NOMO-1 (cell line): Measurements from ENCODE around the gene SUGCT.
A peak's percentile ranks its signal among the peaks of the same experiment; 100 is the strongest.

Experiments
- DNase-seq, 2 experiments: peaks; one replicate each; lab custom pipeline; 2025; ENCODE audit not compliant: unreplicated experiment in 2 of 2; lab: John Stamatoyannopoulos, UW

The SUGCT gene

GRCh38 chr7:40549372-40550039 is 414.7 kb downstream of the SUGCT start:
- DNase-seq = no peak

- peak; percentile 80 to 98 for DNase-seq
These were observed 417.1 kb downstream of the SUGCT start for GRCh38 chr7:40551685-40552576.

- DNase-seq = no peak
These were observed 425.9 kb downstream of the SUGCT start for GRCh38 chr7:40560672-40561071.

GRCh38 chr7:40566879-40567278 is 432.1 kb downstream of the SUGCT start:
- DNase-seq = no peak

- no peak for DNase-seq
These were observed 434.5 kb downstream of the SUGCT start for GRCh38 chr7:40569326-40569725.

- peak in 1 of 2 experiments; percentile 16 for DNase-seq
These were observed 435.4 kb downstream of the SUGCT start for GRCh38 chr7:40570223-40570622.

- DNase-seq = no peak
These were observed 437.0 kb downstream of the SUGCT start for GRCh38 chr7:40571796-40572195.

GRCh38 chr7:40572810-40573465 is 438.1 kb downstream of the SUGCT start:
- DNase-seq = no peak

GRCh38 chr7:40579401-40579800 is 444.6 kb downstream of the SUGCT start:
- no peak for DNase-seq

- DNase-seq = no peak
These were observed 446.0 kb downstream of the SUGCT start for GRCh38 chr7:40580776-40581175.

GRCh38 chr7:40582539-40582938 is 447.7 kb downstream of the SUGCT start:
- peak; percentile 53 to 74 for DNase-seq

GRCh38 chr7:40583667-40584444 is 449.1 kb downstream of the SUGCT start:
- DNase-seq = no peak

- DNase-seq = peak; percentile 15 to 64
These were observed 450.0 kb downstream of the SUGCT start for GRCh38 chr7:40584667-40585433.

- DNase-seq = peak; percentile 14 to 83
These were observed 451.4 kb downstream of the SUGCT start for GRCh38 chr7:40586197-40586596.

GRCh38 chr7:40587419-40587818 is 452.6 kb downstream of the SUGCT start:
- DNase-seq = peak in 1 of 2 experiments; percentile 56

- no peak for DNase-seq
These were observed 460.3 kb downstream of the SUGCT start for GRCh38 chr7:40595129-40595528.

GRCh38 chr7:40595832-40596231 is 461.0 kb downstream of the SUGCT start:
- DNase-seq = no peak

- DNase-seq = no peak
These were observed 462.7 kb downstream of the SUGCT start for GRCh38 chr7:40597517-40597916.

GRCh38 chr7:40598915-40599314 is 464.1 kb downstream of the SUGCT start:
- DNase-seq = peak; percentile 67 to 74

GRCh38 chr7:40599836-40600235 is 465.0 kb downstream of the SUGCT start:
- peak; percentile 39 to 47 for DNase-seq
